Mesothelial cell of epicardium (in vitro differentiated cells): Measurements from ENCODE around the gene RNU11. TPM values are rescaled to one million over a fixed set of nuclear protein-coding genes. Genes with fewer than 3 reads are reported as not detected.

Experiments used
- DNase-seq, 2 experiments: peaks; one replicate each; pipeline ENCODE4 v3.0.0; 2021; ENCODE audit warnings: low spot score in 2 of 2; ENCODE audit not compliant: unreplicated experiment in 2 of 2
- H3K27ac Mint-ChIP-seq: 2 replicates; pipeline ENCODE4 v1.8.0; 2021; ENCODE audit warnings: mixed read lengths
- H3K27me3 Mint-ChIP-seq: 2 replicates; pipeline ENCODE4 v1.8.0; 2021; ENCODE audit warnings: low read depth, mixed read lengths
- H3K36me3 Mint-ChIP-seq: 2 replicates; pipeline ENCODE4 v1.8.0; 2021; ENCODE audit warnings: mixed read lengths
- H3K4me1 Mint-ChIP-seq: 2 replicates; pipeline ENCODE4 v1.8.0; 2021; ENCODE audit warnings: mixed read lengths
- H3K4me3 Mint-ChIP-seq: 2 replicates; pipeline ENCODE4 v1.8.0; 2021; ENCODE audit warnings: mild to moderate bottlenecking, moderate library complexity, mixed read lengths
- H3K9me3 Mint-ChIP-seq: 2 replicates; pipeline ENCODE4 v1.8.0; 2021; ENCODE audit warnings: mixed read lengths
- CTCF ChIP-seq: fragments of 200-600 bp; sonication (generic); IDR thresholded peaks from one replicate; pipeline ENCODE4 v1.5.0; 2021; ENCODE audit warnings: antibody characterized with exemption; ENCODE audit not compliant: unreplicated experiment
- total RNA-seq: library from RNA; stranded (reverse); gene quantifications from 3 replicates; pipeline ENCODE4 v1.2.1, GENCODE V29; 2021

Gene RNU11
- not detected in 3 replicates for total RNA-seq

GRCh38 chr1:28648474-28649198 is at the start of gene RNU11:
RNU11 (plus strand) TSS chr1:28648600.
- Mint-ChIP-seq H3K9me3 (no peaks in the 10 kb centered on the region), H3K36me3 (no peaks in the 10 kb centered on the region), H3K4me1 (peaks cover 25% of the 10 kb centered on the region), H3K27ac (peak within 1 kb of the TSS; percentile 100), H3K4me3 (peak within 1 kb of the TSS; percentile 72), H3K27me3 (no peaks in the 10 kb centered on the region)
- TF ChIP-seq CTCF = no peak
- peak; percentile 57 to 73 for DNase-seq

GRCh38 chr1:28601696-28602095 is 46.7 kb upstream of the RNU11 start:
- peaks cover 2% of the 10 kb centered on the region for H3K36me3 Mint-ChIP-seq
- no peaks in the 10 kb centered on the region for H3K27me3 Mint-ChIP-seq
- H3K4me1 Mint-ChIP-seq = no peaks in the 10 kb centered on the region
- H3K9me3 Mint-ChIP-seq = no peaks in the 10 kb centered on the region
- H3K4me3 Mint-ChIP-seq = no peak overlapping the region
- DNase-seq = no peak
- TF ChIP-seq CTCF = no peak
- H3K27ac Mint-ChIP-seq = peak overlapping the region; percentile 73

- TF ChIP-seq CTCF = peak; percentile 45
- H3K27me3 Mint-ChIP-seq = no peaks in the 10 kb centered on the region
- no peaks in the 10 kb centered on the region for H3K4me1 Mint-ChIP-seq
- H3K4me3 Mint-ChIP-seq = no peak overlapping the region
- H3K9me3 Mint-ChIP-seq = no peaks in the 10 kb centered on the region
- peak in 1 of 2 experiments; percentile 65 for DNase-seq
- H3K27ac Mint-ChIP-seq = no peak overlapping the region
- H3K36me3 Mint-ChIP-seq = peaks cover 2% of the 10 kb centered on the region
These were observed 45.6 kb upstream of the RNU11 start for GRCh38 chr1:28602536-28603439.

GRCh38 chr1:28604411-28604810 is 44.0 kb upstream of the RNU11 start:
- Mint-ChIP-seq H3K36me3 (peaks cover 2% of the 10 kb centered on the region), H3K9me3 (no peaks in the 10 kb centered on the region), H3K27me3 (no peaks in the 10 kb centered on the region), H3K4me3 (no peak overlapping the region), H3K4me1 (no peaks in the 10 kb centered on the region), H3K27ac (no peak overlapping the region)
- no peak for TF ChIP-seq CTCF
- no peak for DNase-seq

GRCh38 chr1:28604962-28605361 is 43.4 kb upstream of the RNU11 start:
- DNase-seq = no peak
- H3K27ac Mint-ChIP-seq = no peak overlapping the region
- TF ChIP-seq CTCF = no peak

More at GRCh38 chr1:28604962-28605361, 43.4 kb upstream of the RNU11 start:
- Mint-ChIP-seq H3K4me3 (no peak overlapping the region), H3K9me3 (no peaks in the 10 kb centered on the region), H3K27me3 (no peaks in the 10 kb centered on the region), H3K36me3 (peaks cover 5% of the 10 kb centered on the region), H3K4me1 (no peaks in the 10 kb centered on the region)
